HG03196 (cell line): Measurements from ENCODE around the gene FYN.
A peak's percentile ranks its signal among the peaks of the same experiment; 100 is the strongest.
"Not testable (repeated sequence)": the region's sequence is repeated elsewhere in the genome, so short reads cannot be mapped to it uniquely, and the experiment has no call there.

Source experiments
- ATAC-seq: cut with Tn5 transposase; IDR thresholded peaks from one replicate; pipeline ENCODE4 v1.9.1; 2021; ENCODE audit not compliant: unreplicated experiment

The FYN gene

DNA sequence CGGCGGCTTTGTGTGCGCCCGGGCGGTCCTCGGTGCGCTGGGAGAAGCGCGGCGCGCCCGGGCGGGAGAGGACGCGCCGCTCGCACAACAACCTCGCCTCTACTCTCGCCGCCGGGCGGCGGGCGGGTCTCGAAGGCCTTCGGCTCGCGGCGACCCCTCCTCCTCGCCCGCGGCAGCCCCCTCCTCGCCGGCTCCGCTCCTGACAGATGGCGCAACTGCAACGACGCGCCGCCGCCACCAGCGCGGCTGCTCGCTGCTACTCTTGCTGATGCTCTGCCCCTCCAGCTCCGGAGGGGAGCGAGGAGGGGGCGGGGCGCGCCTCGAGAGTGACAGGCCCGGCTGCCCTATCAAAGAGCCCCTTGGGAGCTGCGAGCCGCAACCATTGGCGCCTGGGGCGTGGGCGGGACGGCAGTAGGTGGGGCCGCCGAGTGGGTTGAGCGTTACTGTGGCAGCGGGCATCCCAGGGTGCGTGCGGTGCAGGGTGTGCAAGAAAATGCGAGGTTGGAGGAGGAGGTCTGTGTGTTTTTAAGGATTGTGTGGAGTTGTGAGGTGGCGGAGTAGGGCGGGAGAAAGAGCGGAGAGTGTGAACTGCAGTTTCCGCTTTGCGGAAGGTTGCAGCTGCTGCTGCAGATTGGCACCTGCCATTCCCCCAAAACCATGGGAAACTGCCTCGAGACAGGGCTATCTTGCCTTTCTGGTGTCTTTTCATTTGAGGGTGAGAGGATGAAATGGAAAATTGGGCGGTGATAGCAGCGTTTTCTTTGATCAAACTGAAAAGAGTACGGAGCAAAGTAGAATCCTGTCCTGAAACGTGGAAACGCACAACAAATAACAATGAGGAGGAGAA lies at the start of gene FYN:
Gene FYN, minus strand, starts transcription at position 275 of the 847 bp plus-strand sequence. CDS start 153,401 bp downstream, outside the sequence.
- peak; percentile 99 for ATAC-seq

DNA sequence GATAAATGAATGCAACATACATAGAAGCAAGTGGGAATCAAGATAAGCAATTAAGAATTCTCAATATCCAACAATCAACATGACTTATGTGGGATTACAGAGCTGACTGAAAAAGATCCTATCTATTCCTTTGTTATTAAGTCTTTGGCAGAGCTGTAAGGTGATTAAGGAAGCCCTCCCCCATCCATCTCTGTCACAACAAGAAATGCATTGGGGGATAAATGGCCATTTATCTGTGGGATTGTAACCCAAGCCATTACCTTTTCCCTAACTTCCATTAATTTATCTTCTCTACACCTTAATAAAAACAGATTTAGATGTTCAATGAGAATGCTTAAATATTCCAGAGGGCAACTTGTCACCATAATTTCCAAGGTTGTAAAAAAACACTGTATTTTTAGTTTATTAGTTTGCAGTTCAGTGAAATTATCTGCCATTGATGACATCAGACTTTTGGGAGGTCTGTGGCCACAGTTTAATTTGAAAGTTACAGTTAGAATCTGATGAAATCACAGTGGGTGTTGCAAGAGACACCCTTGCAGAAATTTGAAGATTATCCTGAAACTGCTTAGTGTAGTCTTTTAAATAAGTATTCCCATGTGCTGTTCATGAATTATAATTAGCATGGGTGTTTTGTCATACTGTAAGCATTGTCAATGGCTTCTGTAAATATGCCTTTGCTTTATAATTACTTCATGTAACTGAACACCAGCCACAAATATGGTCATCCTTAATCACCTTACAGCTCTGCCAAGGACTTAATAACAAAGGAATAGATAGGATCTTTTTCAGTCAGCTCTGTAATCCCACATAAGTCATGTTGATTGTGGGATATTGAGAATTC lies 49.4 kb upstream of the FYN start:
- no peak for ATAC-seq

DNA sequence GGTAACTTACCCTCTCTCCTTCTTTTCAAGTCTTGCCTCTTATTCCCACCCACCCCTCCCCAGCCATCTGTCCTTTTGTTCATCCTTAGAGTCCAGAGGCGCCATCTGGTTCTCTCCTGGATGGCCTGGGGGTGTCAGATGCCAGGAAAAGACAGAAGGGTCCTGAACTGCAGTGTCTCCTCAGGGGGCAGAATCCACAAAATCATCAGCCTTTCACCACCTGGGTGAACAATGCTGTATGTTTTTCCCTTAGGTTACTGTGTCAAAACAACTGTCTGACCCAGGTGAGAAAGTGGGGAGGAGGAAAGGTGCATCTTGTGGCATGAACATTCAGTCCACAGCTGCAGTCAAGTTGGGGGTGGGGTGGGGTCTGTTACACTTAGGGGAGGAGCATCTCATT lies 47.9 kb upstream of the FYN start:
- ATAC-seq = no peak

DNA sequence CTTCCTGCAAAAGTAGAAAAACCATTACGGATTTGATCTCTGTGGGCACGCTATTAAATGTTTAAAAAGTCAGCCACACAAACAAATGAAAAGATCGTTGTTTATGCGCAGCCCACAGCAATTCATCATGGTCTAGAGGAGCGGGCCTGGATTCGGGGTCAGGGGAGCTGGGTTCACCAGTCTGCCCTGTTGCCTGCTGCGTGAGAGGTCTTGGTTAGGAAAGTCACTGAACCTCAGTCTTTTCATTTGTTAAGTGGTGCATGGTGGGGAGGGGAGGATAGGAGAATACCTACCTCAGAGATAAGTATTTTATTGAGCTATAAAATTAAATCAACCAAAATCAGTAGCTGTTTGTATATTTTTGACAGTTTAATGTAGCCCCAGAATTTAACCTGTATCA lies 47.3 kb upstream of the FYN start:
- ATAC-seq = no peak

GRCh38 chr6:111918825-111919224 lies 45.6 kb upstream of the FYN start:
- no peak for ATAC-seq

- no peak for ATAC-seq
These were observed 43.5 kb upstream of the FYN start for GRCh38 chr6:111916747-111917146.

DNA sequence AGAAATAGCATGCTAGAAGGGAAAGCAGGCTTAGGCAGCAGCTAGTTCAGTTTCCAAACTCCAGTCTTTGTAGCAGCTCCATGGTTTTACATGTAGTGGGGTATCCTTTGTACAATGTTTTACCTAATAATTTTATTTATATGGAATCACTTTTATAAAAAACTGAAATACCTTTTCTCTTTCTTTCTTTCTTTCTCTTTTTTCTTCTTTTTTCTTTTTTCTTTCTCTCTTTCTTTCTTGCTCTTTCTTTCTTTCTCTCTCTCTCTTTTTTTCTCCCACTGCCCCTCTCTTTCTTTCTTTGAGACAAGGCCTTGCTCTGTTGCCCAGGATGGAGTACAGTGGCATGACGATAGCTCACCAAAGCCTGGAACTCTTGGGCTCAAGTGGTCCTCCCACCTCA lies 41.4 kb upstream of the FYN start:
- no peak for ATAC-seq

- no peak for ATAC-seq
These were observed 39.7 kb upstream of the FYN start for GRCh38 chr6:111912904-111913303.

GRCh38 chr6:111911428-111911827 lies 38.2 kb upstream of the FYN start:
- no peak for ATAC-seq

- no peak for ATAC-seq
These were observed 36.0 kb upstream of the FYN start for GRCh38 chr6:111909238-111909637.

DNA sequence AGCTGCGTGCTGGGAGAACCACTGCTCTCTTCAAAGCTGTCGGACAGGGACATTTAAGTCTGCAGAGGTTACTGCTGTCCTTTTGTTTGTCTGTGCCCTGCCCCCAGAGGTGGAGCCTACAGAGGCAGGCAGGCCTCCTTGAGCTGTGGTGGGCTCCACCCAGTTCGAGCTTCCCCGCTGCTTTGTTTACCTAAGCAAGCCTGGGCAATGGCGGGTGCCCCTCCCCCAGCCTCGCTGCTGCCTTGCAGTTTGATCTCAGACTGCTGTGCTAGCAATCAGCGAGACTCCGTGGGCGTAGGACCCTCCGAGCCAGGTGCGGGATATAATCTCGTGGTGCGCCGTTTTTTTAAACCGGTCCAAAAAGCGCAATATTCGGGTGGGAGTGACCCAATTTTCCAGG lies 35.1 kb upstream of the FYN start:
- ATAC-seq = not testable (repeated sequence)

- no peak for ATAC-seq
These were observed 27.5 kb upstream of the FYN start for GRCh38 chr6:111900735-111901134.

GRCh38 chr6:111899531-111899930 lies 26.3 kb upstream of the FYN start:
- no peak for ATAC-seq

- no peak for ATAC-seq
These were observed 25.2 kb upstream of the FYN start for GRCh38 chr6:111898452-111898851.

DNA sequence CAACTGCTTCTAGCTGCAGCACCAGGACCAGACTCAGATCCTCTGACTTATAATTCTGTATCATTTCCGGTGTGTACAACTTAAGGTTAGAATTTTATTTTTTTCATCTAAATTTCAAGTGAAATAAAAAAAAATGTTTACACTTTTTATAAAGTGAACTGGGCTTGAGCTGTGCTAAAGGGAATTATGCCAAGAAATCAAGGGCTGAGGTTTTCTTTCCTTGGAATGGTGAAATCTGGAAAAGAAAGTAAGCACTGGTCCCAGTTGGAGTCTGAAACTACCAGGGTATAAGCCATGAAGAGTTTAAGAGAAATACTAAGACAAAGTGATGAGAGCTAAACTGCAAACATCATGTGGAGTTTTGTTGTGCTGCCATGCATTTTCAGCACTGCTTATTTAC lies 21.7 kb upstream of the FYN start:
- ATAC-seq = no peak

- ATAC-seq = no peak
These were observed 21.0 kb upstream of the FYN start for GRCh38 chr6:111894272-111894671.

DNA sequence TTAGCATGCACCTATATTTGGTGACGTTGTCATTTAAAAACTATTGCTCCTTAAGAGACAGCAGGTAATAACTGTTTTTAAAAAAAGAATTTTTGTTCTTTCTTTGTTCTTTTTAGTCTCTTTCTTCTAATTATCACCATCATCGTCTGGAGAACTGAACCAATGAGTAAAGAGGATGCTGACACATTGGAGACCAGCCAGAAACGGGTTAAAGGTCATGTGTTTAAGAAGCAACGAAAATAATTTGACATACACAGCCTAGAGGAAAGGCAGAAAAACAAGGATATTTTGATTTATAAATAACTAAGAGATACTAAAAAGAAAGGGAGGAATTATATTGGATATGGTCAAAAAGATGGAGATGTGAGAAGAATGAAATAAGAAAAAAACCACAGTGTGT lies 19.2 kb upstream of the FYN start:
- no peak for ATAC-seq

GRCh38 chr6:111890988-111891387 lies 17.7 kb upstream of the FYN start:
- ATAC-seq = no peak

DNA sequence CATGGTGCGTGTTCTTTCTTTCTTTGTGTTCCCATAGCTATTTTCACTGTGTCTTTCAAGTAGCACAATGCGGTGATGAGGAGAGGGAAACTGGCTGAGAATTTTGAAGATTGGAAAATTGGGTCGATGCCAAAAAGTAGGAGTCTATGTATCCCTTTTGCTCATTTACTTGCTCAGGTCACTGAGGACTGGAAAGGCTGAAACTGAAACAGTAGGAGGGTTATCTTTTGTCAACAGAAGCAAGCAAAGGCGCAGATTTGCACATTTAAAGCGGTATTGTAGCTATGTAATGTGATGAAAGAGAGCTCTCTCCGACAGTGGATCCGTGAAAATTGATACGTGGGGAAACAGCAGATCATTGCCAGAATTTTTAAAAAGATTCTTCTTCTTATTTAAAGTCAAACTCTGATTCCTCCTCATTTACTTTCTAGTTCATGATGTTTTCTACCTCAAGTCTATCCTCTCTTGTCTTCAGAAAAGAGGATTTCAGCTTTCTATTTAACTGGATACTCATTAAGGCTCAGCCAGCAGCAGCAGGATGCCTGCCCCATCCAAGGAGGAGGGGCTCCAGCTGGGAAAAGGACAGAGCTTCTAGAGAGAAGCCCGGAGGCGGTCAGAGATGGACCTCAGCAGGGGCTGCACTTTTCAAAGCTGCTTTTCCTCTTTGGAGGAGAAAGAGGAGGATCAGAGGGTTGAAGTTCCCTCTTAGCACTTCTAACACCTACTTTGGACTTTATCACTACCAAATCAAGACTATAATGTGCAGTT lies 15.9 kb upstream of the FYN start:
- no peak for ATAC-seq

DNA sequence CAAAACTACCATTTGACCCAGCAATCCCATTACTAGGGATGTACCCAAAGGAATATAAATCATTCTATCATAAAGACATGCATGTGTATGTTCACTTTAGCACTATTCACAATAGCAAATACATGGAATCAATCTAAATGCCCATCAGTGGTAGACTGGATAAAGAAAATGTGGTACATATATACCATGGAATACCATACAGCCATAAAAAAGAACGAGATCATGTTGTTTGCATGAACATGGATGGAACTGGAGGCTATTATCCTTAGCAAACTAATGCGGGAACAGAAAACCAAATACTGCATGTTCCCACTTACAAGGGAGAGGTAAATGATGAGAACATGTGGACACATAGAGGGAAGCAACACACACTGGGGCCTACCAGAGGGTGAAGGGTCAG lies 13.5 kb upstream of the FYN start:
- not testable (repeated sequence) for ATAC-seq

DNA sequence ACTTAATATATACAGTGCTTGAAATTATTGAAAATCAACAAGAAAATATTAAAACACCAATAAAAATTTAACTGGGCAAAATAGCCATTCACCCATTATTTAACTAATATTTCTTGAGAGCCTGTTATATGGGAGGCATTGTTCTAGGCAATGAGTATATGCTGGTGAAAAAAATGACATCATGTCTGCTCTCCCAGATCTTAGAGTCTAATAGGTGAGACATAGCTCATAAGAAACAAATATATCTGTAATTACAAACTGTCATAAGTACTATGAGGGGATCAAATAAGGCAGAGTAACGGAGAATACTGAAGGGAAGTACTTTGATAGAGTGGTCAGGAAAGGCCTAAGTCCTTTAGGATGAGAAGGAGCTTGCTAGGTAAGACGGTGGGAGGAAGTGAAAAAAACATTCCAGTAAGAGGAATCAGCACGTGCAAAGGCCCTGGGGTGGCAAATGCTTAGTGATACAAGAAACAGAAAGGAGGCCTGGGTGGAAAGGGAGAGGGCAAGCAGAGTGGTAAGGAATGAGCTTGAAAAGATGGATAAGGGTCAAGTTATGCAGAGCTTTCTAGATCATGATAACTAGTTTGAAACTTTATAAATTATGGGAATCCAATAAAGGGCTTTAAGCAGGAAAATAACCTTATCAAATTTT lies 12.2 kb upstream of the FYN start:
- no peak for ATAC-seq
